Liver (tissue), 3 donors: Measurements from ENCODE around the gene FLNB.
A peak's percentile ranks its signal among the peaks of the same experiment; 100 is the strongest.

ENCODE experiments used
- ATF3 ChIP-seq: IDR thresholded peaks from 2 replicates; pipeline ENCODE4 v1.6.1; 2016; ENCODE audit warnings: antibody characterized with exemption
- CTCF ChIP-seq: fragments of 150-350 bp; IDR thresholded peaks from 2 replicates; pipeline ENCODE4 v1.5.1; 2017; ENCODE audit warnings: improper control_type of control experiment, low read depth, low read length; ENCODE audit not compliant: missing input control
- RAD21 ChIP-seq, 2 donors: IDR thresholded peaks; 2 replicates each; pipeline ENCODE4 v1.6.1; 2016; ENCODE audit warnings: antibody characterized with exemption in 2 of 2, mild to moderate bottlenecking in 2 of 2
- REST ChIP-seq: IDR thresholded peaks from 2 replicates; pipeline ENCODE4 v1.6.1; 2016; ENCODE audit warnings: antibody characterized with exemption, mild to moderate bottlenecking
- donor health status: healthy.
- donor health status: healthy.

GRCh38 chr3:58041826-58042324 is 33.7 kb downstream of the FLNB start:
- TF ChIP-seq CTCF (no peak), ATF3 (no peak), RAD21 (IDR thresholded peaks at IDR 0.05) (peak; percentile 6 to 17), REST (no peak)
